Neural cell (in vitro differentiated cells): Measurements from ENCODE around the gene TRIM40. TPM values are rescaled to one million over a fixed set of nuclear protein-coding genes. Genes with fewer than 3 reads are reported as not detected.
"Not testable (repeated sequence)": the region's sequence is repeated elsewhere in the genome, so short reads cannot be mapped to it uniquely, and the experiment has no call there.

ENCODE experiments used
- H2AFZ ChIP-seq: fragments of 200-600, 300-800 bp; sonication (generic), shearing (Covaris generic); 2 replicates; pipeline ENCODE4 v1.6.0; 2014; ENCODE audit warnings: low read depth, mild to moderate bottlenecking, antibody characterized with exemption, low read length, moderate library complexity
- H3F3A ChIP-seq: fragments of 200-600 bp; shearing (Covaris generic); 2 replicates; pipeline ENCODE4 v1.6.1; 2016; ENCODE audit warnings: mild to moderate bottlenecking, moderate library complexity, mixed read lengths, antibody characterized with exemption, low read length; ENCODE audit not compliant: insufficient read depth, poor library complexity, severe bottlenecking
- H3K27ac ChIP-seq: fragments of 200-600, 300-800 bp; sonication (generic), shearing (Covaris generic); 2 replicates; pipeline ENCODE4 v1.5.1; 2014; ENCODE audit warnings: mild to moderate bottlenecking, low read length, moderate library complexity
- H3K27me3 ChIP-seq: fragments of 300-800, 200-600 bp; sonication (generic), shearing (Covaris generic); 2 replicates; pipeline ENCODE4 v1.6.0; 2014; ENCODE audit warnings: mild to moderate bottlenecking, low read depth, low read length, moderate library complexity; ENCODE audit not compliant: insufficient read depth
- H3K36me3 ChIP-seq: fragments of 300-800, 200-600 bp; sonication (generic), shearing (Covaris generic); 2 replicates; pipeline ENCODE4 v1.5.1; 2014; ENCODE audit warnings: mild to moderate bottlenecking, antibody characterized with exemption, low read length, moderate library complexity; ENCODE audit not compliant: insufficient read depth
- H3K4me2 ChIP-seq: fragments of 300-800, 200-600 bp; sonication (generic), shearing (Covaris generic); 2 replicates; pipeline ENCODE4 v1.6.0; 2014; ENCODE audit warnings: mild to moderate bottlenecking, low read length
- H3K4me3 ChIP-seq: fragments of 300-800, 200-600 bp; sonication (generic), shearing (Covaris generic); 2 replicates; pipeline ENCODE4 v1.5.1; 2014; ENCODE audit warnings: mild to moderate bottlenecking, low read length, moderate library complexity
- H3K79me2 ChIP-seq: fragments of 200-600 bp; shearing (Covaris generic); replicated peaks from 2 replicates; pipeline ENCODE4 v1.6.0; 2014; ENCODE audit warnings: mild to moderate bottlenecking, low read length, moderate library complexity; ENCODE audit not compliant: insufficient read depth
- H3K9ac ChIP-seq: fragments of 300-800, 200-600 bp; sonication (generic), shearing (Covaris generic); 2 replicates; pipeline ENCODE4 v1.6.1; 2016; ENCODE audit warnings: mild to moderate bottlenecking, low read length, mixed read lengths
- H3K9me2 ChIP-seq: fragments of 200-600 bp; shearing (Covaris generic); 2 replicates; pipeline ENCODE4 v1.6.1; 2016; ENCODE audit warnings: mild to moderate bottlenecking, low read length, mixed read lengths; ENCODE audit not compliant: insufficient read depth
- H3K9me3 ChIP-seq: fragments of 200-600, 300-800 bp; sonication (generic), shearing (Covaris generic); 2 replicates; pipeline ENCODE4 v1.6.1; 2016; ENCODE audit warnings: mild to moderate bottlenecking, mixed run types, low read length, moderate library complexity, mixed read lengths
- H4K20me1 ChIP-seq: fragments of 200-600 bp; shearing (Covaris generic); 2 replicates; pipeline ENCODE4 v1.6.1; 2016; ENCODE audit warnings: mild to moderate bottlenecking, mixed run types; ENCODE audit not compliant: insufficient read depth
- CTCF ChIP-seq: fragments of 450-650 bp; IDR thresholded peaks from 2 replicates; pipeline ENCODE4 v1.5.1; 2014; ENCODE audit warnings: antibody characterized with exemption, mild to moderate bottlenecking, moderate library complexity; ENCODE audit not compliant: poor library complexity, severe bottlenecking
- EP300 ChIP-seq: fragments of 450-650 bp; conservative IDR thresholded peaks from 2 replicates; pipeline ENCODE4 v1.6.1; 2014; ENCODE audit warnings: antibody characterized with exemption, mild to moderate bottlenecking, moderate library complexity; ENCODE audit not compliant: poor library complexity, severe bottlenecking
- EZH2 ChIP-seq: fragments of 200-600, 300-800 bp; shearing (Covaris generic), sonication (generic); IDR thresholded peaks from 2 replicates; pipeline ENCODE4 v1.6.1; 2014; ENCODE audit warnings: antibody characterized with exemption, low read length, borderline replicate concordance, mild to moderate bottlenecking; ENCODE audit not compliant: insufficient read depth, poor library complexity, severe bottlenecking
- MXI1 ChIP-seq: fragments of 450-650 bp; conservative IDR thresholded peaks from 2 replicates; pipeline ENCODE4 v1.6.1; 2014; ENCODE audit warnings: antibody characterized with exemption, mild to moderate bottlenecking; ENCODE audit not compliant: poor library complexity, severe bottlenecking
- POLR2AphosphoS5 ChIP-seq: IDR thresholded peaks from 2 replicates; pipeline ENCODE4 v1.6.1; 2012
- RAD21 ChIP-seq: fragments of 450-650 bp; conservative IDR thresholded peaks from 2 replicates; pipeline ENCODE4 v1.6.1; 2014; ENCODE audit warnings: antibody characterized with exemption, mild to moderate bottlenecking, moderate library complexity
- REST ChIP-seq: IDR thresholded peaks from 2 replicates; pipeline ENCODE4 v1.6.1; 2012; ENCODE audit warnings: borderline replicate concordance
- SMC3 ChIP-seq: fragments of 450-650 bp; conservative IDR thresholded peaks from 2 replicates; pipeline ENCODE4 v1.6.1; 2014; ENCODE audit warnings: antibody characterized with exemption, mild to moderate bottlenecking, moderate library complexity; ENCODE audit not compliant: poor library complexity
- TAF1 ChIP-seq: IDR thresholded peaks from 2 replicates; pipeline ENCODE4 v1.6.1; 2012; ENCODE audit warnings: low read depth
- polyA plus RNA-seq: library from polyadenylated mRNA; depleted of rRNA; stranded (reverse); fragments of >200 nt; gene quantifications from 2 replicates; pipeline ENCODE4 v1.2.3, GENCODE V29; 2014

Gene TRIM40
- polyA plus RNA-seq, 1 donor from 2014 or later, result not detected

GRCh38 chr6:30163918-30164654 lies 28.1 kb downstream of the TRIM40 start:
- H3F3A ChIP-seq, result no peaks in the 10 kb centered on the region
- no peak overlapping the region for H3K4me3 ChIP-seq
- TF ChIP-seq CTCF (no peak), EP300 (no peak), TAF1 (no peak), POLR2AphosphoS5 (no peak), SMC3 (no peak), RAD21 (no peak), MXI1 (no peak), REST (no peak), EZH2 (no peak)
- H3K79me2 ChIP-seq, result no peaks in the 10 kb centered on the region
- H3K27me3 ChIP-seq, result no peaks in the 10 kb centered on the region
- H4K20me1 ChIP-seq, result no peaks in the 10 kb centered on the region
- H3K9me3 ChIP-seq, result no peaks in the 10 kb centered on the region
- H3K4me2 ChIP-seq, result no peak overlapping the region
- no peak overlapping the region for H3K9ac ChIP-seq
- H3K27ac ChIP-seq, result no peak overlapping the region
- no peak overlapping the region for H2AFZ ChIP-seq
- H3K9me2 ChIP-seq, result no peaks in the 10 kb centered on the region
- no peaks in the 10 kb centered on the region for H3K36me3 ChIP-seq

GRCh38 chr6:30164714-30165113 lies 28.8 kb downstream of the TRIM40 start:
- H3K9me2 ChIP-seq, result no peaks in the 10 kb centered on the region
- TF ChIP-seq TAF1 (no peak), RAD21 (no peak), EP300 (no peak), POLR2AphosphoS5 (no peak), MXI1 (no peak), REST (no peak), EZH2 (no peak), CTCF (no peak), SMC3 (no peak)
- no peak overlapping the region for H2AFZ ChIP-seq
- no peak overlapping the region for H3K9ac ChIP-seq
- no peaks in the 10 kb centered on the region for H4K20me1 ChIP-seq
- H3K27me3 ChIP-seq, result no peaks in the 10 kb centered on the region
- H3K4me2 ChIP-seq, result no peak overlapping the region
- H3K9me3 ChIP-seq, result no peaks in the 10 kb centered on the region
- H3K27ac ChIP-seq, result no peak overlapping the region
- no peaks in the 10 kb centered on the region for H3F3A ChIP-seq
- no peaks in the 10 kb centered on the region for H3K36me3 ChIP-seq
- no peak overlapping the region for H3K4me3 ChIP-seq
- H3K79me2 ChIP-seq, result no peaks in the 10 kb centered on the region

- H3K4me2 ChIP-seq, H3F3A ChIP-seq, H3K27me3 ChIP-seq, H3K9me3 ChIP-seq, H3K36me3 ChIP-seq, H3K79me2 ChIP-seq, H3K27ac ChIP-seq, H3K9me2 ChIP-seq, H3K4me3 ChIP-seq, H4K20me1 ChIP-seq, H3K9ac ChIP-seq, H2AFZ ChIP-seq: not testable (repeated sequence)
Measured at GRCh38 chr6:30165238-30165637, 29.3 kb downstream of the TRIM40 start.
